HepG2 (cell line): Measurements from ENCODE around the gene GGT7. TPM values are rescaled to one million over a fixed set of nuclear protein-coding genes. Genes with fewer than 3 reads are reported as not detected.

ENCODE experiments used
- ARNT2 ChIP-seq: sonication (generic); formaldehyde crosslinking; IDR thresholded peaks from 2 replicates; pipeline ENCODE4 v1.8.0; 2022; ENCODE audit warnings: mild to moderate bottlenecking, low read depth, missing genetic modification reagents, moderate library complexity
- ATM ChIP-seq: fragments of 450-650 bp; IDR thresholded peaks from 2 replicates; pipeline ENCODE4 v1.7.1; 2017; ENCODE audit warnings: mild to moderate bottlenecking, borderline replicate concordance
- BHLHE40 ChIP-seq: IDR thresholded peaks from 2 replicates; pipeline ENCODE4 v1.6.1; 2011; ENCODE audit warnings: low read length, improper control_type of control experiment
- CBFB ChIP-seq: sonication (generic); formaldehyde crosslinking; IDR thresholded peaks from 2 replicates; pipeline ENCODE4 v1.4.0; 2020; ENCODE audit warnings: missing genetic modification reagents
- ESRRA ChIP-seq: sonication (generic); formaldehyde crosslinking; IDR thresholded peaks from 2 replicates; pipeline ENCODE4 v1.5.1; 2020; ENCODE audit warnings: mild to moderate bottlenecking, low read depth, missing genetic modification reagents
- GATAD2A ChIP-seq: IDR thresholded peaks from 2 replicates; pipeline ENCODE4 v1.6.1; 2016
- GFI1 ChIP-seq: sonication (generic); formaldehyde crosslinking; IDR thresholded peaks from 2 replicates; pipeline ENCODE4 v1.5.0; 2020; ENCODE audit warnings: missing genetic modification reagents, mild to moderate bottlenecking, borderline replicate concordance
- IRX3 ChIP-seq: sonication (generic); formaldehyde crosslinking; IDR thresholded peaks from 2 replicates; pipeline ENCODE4 v1.8.1; 2023; ENCODE audit warnings: mild to moderate bottlenecking, low read depth, missing genetic modification reagents, borderline replicate concordance
- KLF12 ChIP-seq: sonication (generic); formaldehyde crosslinking; IDR thresholded peaks from 2 replicates; pipeline ENCODE4 v1.4.0; 2020; ENCODE audit warnings: missing genetic modification reagents, borderline replicate concordance
- POLR2A ChIP-seq, 2 experiments: IDR thresholded peaks; 2 replicates each; pipeline ENCODE4 v1.6.1; 2011; ENCODE audit warnings: low read depth in 2 of 2, low read length in 2 of 2, mild to moderate bottlenecking in 1 of 2, moderate library complexity in 1 of 2; ENCODE audit not compliant: insufficient read depth in 1 of 2
- RXRB ChIP-seq: IDR thresholded peaks from 2 replicates; pipeline ENCODE4 v1.6.1; 2016; ENCODE audit warnings: borderline replicate concordance, missing genetic modification reagents, missing compliant biosample characterization
- TCF12 ChIP-seq, 2 experiments: fragments of 450-650 bp in 1 of 2; sonication (generic) in 1 of 2; formaldehyde crosslinking in 1 of 2; IDR thresholded peaks; 2 replicates each; pipeline versions ENCODE4 v1.6.1 to v1.8.0; 2017 to 2022; ENCODE audit warnings: antibody characterized with exemption in 1 of 2, mild to moderate bottlenecking in 1 of 2, missing genetic modification reagents in 1 of 2, moderate library complexity in 1 of 2
- TOE1 ChIP-seq: sonication (generic); formaldehyde crosslinking; IDR thresholded peaks from 2 replicates; pipeline ENCODE4 v1.4.0; 2020; ENCODE audit warnings: mild to moderate bottlenecking, missing genetic modification reagents
- ZBTB1 ChIP-seq: sonication (generic); formaldehyde crosslinking; IDR thresholded peaks from 2 replicates; pipeline ENCODE4 v1.4.0; 2020; ENCODE audit warnings: missing genetic modification reagents, borderline replicate concordance
- ZNF101 ChIP-seq: sonication (generic); formaldehyde crosslinking; IDR thresholded peaks from 2 replicates; pipeline ENCODE4 v1.4.0; 2020; ENCODE audit warnings: mild to moderate bottlenecking, low read depth, missing genetic modification reagents, borderline replicate concordance
- ZNF253 ChIP-seq: sonication (generic); formaldehyde crosslinking; IDR thresholded peaks from 2 replicates; pipeline ENCODE4 v1.8.0; 2022; ENCODE audit warnings: mild to moderate bottlenecking, missing genetic modification reagents, borderline replicate concordance
- ZNF263 ChIP-seq: sonication (generic); formaldehyde crosslinking; IDR thresholded peaks from 2 replicates; pipeline ENCODE4 v1.4.0; 2020; ENCODE audit warnings: missing genetic modification reagents
- ZNF496 ChIP-seq: sonication (generic); formaldehyde crosslinking; IDR thresholded peaks from 2 replicates; pipeline ENCODE4 v1.8.1; 2023; ENCODE audit warnings: mild to moderate bottlenecking, moderate library complexity, missing genetic modification reagents; ENCODE audit not compliant: insufficient replicate concordance
- ZNF781 ChIP-seq: sonication (generic); formaldehyde crosslinking; IDR thresholded peaks from 2 replicates; pipeline ENCODE4 v1.5.1; 2020; ENCODE audit warnings: borderline replicate concordance, mild to moderate bottlenecking, missing genetic modification reagents; ENCODE audit errors: not compliant biosample characterization
- ZSCAN12 ChIP-seq: sonication (generic); formaldehyde crosslinking; IDR thresholded peaks from 2 replicates; pipeline ENCODE4 v1.9.0; 2021; ENCODE audit warnings: mild to moderate bottlenecking, missing genetic modification reagents
- ZSCAN21 ChIP-seq: sonication (generic); formaldehyde crosslinking; IDR thresholded peaks from 2 replicates; pipeline ENCODE4 v1.8.0; 2022; ENCODE audit warnings: mild to moderate bottlenecking, missing genetic modification reagents, moderate library complexity, borderline replicate concordance
- ZSCAN29 ChIP-seq: sonication (generic); formaldehyde crosslinking; conservative IDR thresholded peaks from 2 replicates; pipeline ENCODE4 v1.4.0; 2020; ENCODE audit warnings: mild to moderate bottlenecking, missing genetic modification reagents
- polyA plus RNA-seq, 8 experiments: library from polyadenylated mRNA; depleted of rRNA in 3 of 8; stranded (reverse) in 7 of 8; unstranded in 1 of 8; fragments of >200 nt; fragmentation: Illumina TruSeq in 4 of 8; extraction: Trizol in 4 of 8; gene quantifications; 2 replicates each; pipeline versions ENCODE4 v1.2.1 to v1.2.3, GENCODE V29; 2011 to 2016; ENCODE audit warnings: low read depth in 4 of 8, missing spikeins in 1 of 8, mixed read lengths in 1 of 8; ENCODE audit not compliant: insufficient read depth in 1 of 8
- total RNA-seq, 5 experiments: library from RNA; depleted of rRNA; stranded (reverse); fragments of >200 nt; fragmentation: Illumina TruSeq; extraction: Trizol; gene quantifications; 2 replicates each; pipeline ENCODE4 v1.2.3, GENCODE V29; 2016; ENCODE audit warnings: low read depth in 1 of 5
- TF ChIP-seq, protein P1 (sequence below): sonication (generic); formaldehyde crosslinking; IDR thresholded peaks from 2 replicates; pipeline ENCODE4 v1.8.1; 2023; ENCODE audit warnings: missing genetic modification reagents, mild to moderate bottlenecking, borderline replicate concordance
- TF ChIP-seq, protein P2 (sequence below): sonication (generic); formaldehyde crosslinking; IDR thresholded peaks from 2 replicates; pipeline ENCODE4 v1.5.1; 2020; ENCODE audit warnings: missing genetic modification reagents, mild to moderate bottlenecking, borderline replicate concordance
- TF ChIP-seq, protein P3 (sequence below): sonication (generic); formaldehyde crosslinking; IDR thresholded peaks from 2 replicates; pipeline ENCODE4 v1.4.0; 2020; ENCODE audit warnings: missing genetic modification reagents, borderline replicate concordance

GGT7 gene
- total and polyA plus RNA-seq, 2 of the 13 experiments (the other 11 are each of a cell fraction or from before 2014, with no cell fraction given) = 6.6 to 23.0 TPM

DNA sequence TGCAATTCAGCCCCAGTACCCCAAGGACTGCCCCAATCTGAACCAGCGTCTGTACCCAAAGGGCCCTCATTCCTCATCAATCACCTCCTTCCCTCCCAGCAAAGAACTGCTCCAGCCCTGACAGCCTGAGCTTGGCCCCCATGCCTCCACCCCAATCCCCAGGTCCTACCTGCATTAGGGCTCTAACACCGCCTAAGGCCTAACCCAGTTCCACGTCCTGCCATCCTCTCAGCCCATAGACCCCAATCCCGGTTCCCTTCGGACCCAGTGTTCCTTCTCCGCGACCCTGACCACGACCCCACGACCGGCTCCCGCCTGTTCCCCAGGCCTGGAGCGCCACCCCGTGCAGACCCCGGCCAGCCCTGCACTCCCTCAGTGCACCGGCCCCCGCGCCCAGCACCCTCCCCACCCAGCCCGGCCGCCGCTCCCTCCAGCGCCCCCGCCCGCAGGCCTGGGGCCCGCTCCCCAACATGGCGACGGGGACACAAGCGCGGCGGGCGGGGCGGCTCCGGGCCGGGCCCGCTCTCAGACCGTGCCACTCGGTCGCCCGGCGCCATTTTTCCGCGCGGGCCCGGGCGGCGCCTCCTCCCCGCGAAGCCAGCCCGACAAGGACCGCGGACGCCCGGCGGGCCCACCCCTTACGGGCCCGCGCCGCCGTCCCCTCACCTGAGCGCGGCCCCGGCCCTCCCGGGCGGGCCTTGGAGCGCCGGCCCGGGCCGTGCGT is 47.7 kb downstream of the GGT7 start (continued):
- TF ChIP-seq ZNF263 (no peak), ZNF101 (CRISPR knock-in tag) (0 out of 2 replicates have a peak, but pooled peaks have one; percentile 66), ATM (no peak), TCF12 (IDR thresholded peaks at IDR 0.05) (no peak), TCF12 (CRISPR knock-in tag; IDR thresholded peaks at IDR 0.05) (no peak), ESRRA (CRISPR knock-in tag) (peak; percentile 18; the same call in 1 of the 2 replicates), RXRB (CRISPR knock-in tag) (peak; percentile 28; the same call in 1 of the 2 replicates), POLR2A (IDR thresholded peaks at IDR 0.05; ENCODE audit: insufficient read depth in 1 of 2, low read depth in 2 of 2, low read length in 2 of 2) (no peak; a peak in 2 of 4 replicates), ZSCAN21 (CRISPR knock-in tag) (peak; percentile 83; the same call in 1 of the 2 replicates), GFI1 (CRISPR knock-in tag) (no peak; the same call in 1 of the 2 replicates), ZNF253 (no peak), TOE1 (CRISPR knock-in tag) (no peak), ARNT2 (CRISPR knock-in tag) (peak; percentile 90), KLF12 (CRISPR knock-in tag) (0 out of 2 replicates have a peak, but pooled peaks have one; percentile 21), CBFB (CRISPR knock-in tag) (peak; percentile 49; the same call in 1 of the 2 replicates), BHLHE40 (no peak), ZBTB1 (CRISPR knock-in tag) (no peak), GATAD2A (CRISPR knock-in tag) (no peak), ZNF496 (CRISPR knock-in tag) (no peak), ZSCAN29 (no peak), IRX3 (CRISPR knock-in tag) (no peak), ZSCAN12 (CRISPR knock-in tag) (no peak; the same call in 1 of the 2 replicates), ZNF781 (CRISPR knock-in tag) (no peak)
- TF ChIP-seq, protein P1, sequence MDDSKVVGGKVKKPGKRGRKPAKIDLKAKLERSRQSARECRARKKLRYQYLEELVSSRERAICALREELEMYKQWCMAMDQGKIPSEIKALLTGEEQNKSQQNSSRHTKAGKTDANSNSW (CRISPR knock-in tag) = no peak; the same call in 1 of the 2 replicates
- TF ChIP-seq, protein P2, sequence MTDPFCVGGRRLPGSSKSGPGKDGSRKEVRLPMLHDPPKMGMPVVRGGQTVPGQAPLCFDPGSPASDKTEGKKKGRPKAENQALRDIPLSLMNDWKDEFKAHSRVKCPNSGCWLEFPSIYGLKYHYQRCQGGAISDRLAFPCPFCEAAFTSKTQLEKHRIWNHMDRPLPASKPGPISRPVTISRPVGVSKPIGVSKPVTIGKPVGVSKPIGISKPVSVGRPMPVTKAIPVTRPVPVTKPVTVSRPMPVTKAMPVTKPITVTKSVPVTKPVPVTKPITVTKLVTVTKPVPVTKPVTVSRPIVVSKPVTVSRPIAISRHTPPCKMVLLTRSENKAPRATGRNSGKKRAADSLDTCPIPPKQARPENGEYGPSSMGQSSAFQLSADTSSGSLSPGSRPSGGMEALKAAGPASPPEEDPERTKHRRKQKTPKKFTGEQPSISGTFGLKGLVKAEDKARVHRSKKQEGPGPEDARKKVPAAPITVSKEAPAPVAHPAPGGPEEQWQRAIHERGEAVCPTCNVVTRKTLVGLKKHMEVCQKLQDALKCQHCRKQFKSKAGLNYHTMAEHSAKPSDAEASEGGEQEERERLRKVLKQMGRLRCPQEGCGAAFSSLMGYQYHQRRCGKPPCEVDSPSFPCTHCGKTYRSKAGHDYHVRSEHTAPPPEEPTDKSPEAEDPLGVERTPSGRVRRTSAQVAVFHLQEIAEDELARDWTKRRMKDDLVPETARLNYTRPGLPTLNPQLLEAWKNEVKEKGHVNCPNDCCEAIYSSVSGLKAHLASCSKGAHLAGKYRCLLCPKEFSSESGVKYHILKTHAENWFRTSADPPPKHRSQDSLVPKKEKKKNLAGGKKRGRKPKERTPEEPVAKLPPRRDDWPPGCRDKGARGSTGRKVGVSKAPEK (CRISPR knock-in tag) = no peak
- TF ChIP-seq, protein P3, sequence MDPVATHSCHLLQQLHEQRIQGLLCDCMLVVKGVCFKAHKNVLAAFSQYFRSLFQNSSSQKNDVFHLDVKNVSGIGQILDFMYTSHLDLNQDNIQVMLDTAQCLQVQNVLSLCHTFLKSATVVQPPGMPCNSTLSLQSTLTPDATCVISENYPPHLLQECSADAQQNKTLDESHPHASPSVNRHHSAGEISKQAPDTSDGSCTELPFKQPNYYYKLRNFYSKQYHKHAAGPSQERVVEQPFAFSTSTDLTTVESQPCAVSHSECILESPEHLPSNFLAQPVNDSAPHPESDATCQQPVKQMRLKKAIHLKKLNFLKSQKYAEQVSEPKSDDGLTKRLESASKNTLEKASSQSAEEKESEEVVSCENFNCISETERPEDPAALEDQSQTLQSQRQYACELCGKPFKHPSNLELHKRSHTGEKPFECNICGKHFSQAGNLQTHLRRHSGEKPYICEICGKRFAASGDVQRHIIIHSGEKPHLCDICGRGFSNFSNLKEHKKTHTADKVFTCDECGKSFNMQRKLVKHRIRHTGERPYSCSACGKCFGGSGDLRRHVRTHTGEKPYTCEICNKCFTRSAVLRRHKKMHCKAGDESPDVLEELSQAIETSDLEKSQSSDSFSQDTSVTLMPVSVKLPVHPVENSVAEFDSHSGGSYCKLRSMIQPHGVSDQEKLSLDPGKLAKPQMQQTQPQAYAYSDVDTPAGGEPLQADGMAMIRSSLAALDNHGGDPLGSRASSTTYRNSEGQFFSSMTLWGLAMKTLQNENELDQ = no peak
